Fibroblast of mammary gland (primary cell): ENCODE data around the gene GUCA1C.

Experiments
- DNase-seq: peaks from one replicate; pipeline ENCODE4 v3.0.0-alpha.2; 2010; ENCODE audit warnings: low read depth
- H3K4me3 ChIP-seq: 2 replicates; pipeline ENCODE4 v1.5.1; 2011; ENCODE audit warnings: low read depth, mild to moderate bottlenecking, low read length, moderate library complexity; ENCODE audit not compliant: control insufficient read depth
- TF ChIP-seq, protein P1 (sequence below): conservative IDR thresholded peaks from 2 replicates; pipeline ENCODE4 v1.5.1; 2011; ENCODE audit warnings: low read depth, low read length, inconsistent platforms; ENCODE audit not compliant: control insufficient read depth, insufficient read depth

The GUCA1C gene, protein sequence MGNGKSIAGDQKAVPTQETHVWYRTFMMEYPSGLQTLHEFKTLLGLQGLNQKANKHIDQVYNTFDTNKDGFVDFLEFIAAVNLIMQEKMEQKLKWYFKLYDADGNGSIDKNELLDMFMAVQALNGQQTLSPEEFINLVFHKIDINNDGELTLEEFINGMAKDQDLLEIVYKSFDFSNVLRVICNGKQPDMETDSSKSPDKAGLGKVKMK

DNA sequence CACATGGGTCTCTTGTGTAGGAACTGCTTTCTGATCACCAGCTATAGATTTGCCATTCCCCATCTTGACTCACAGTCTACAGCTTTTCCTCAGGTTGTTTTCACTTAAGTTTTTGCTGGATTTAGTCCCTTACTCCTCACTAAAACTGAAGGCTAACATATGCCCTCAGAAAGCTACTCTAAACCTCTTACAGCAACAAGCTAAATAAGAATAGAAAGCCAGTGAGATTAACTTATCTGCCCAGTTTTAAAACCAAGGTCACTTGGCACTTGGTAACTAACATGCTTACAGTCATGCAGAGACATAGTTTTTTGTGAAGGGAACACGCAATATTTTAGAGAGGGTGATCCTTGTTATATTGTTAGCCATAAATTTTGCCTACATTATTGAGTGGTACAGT is at the start of gene GUCA1C:
TSS of gene GUCA1C (minus strand) at position 180 of the 400 bp plus-strand sequence. CDS start at position 63, 117 bp downstream.
- no peak within 1 kb of the TSS for H3K4me3 ChIP-seq
- TF ChIP-seq, protein P1, sequence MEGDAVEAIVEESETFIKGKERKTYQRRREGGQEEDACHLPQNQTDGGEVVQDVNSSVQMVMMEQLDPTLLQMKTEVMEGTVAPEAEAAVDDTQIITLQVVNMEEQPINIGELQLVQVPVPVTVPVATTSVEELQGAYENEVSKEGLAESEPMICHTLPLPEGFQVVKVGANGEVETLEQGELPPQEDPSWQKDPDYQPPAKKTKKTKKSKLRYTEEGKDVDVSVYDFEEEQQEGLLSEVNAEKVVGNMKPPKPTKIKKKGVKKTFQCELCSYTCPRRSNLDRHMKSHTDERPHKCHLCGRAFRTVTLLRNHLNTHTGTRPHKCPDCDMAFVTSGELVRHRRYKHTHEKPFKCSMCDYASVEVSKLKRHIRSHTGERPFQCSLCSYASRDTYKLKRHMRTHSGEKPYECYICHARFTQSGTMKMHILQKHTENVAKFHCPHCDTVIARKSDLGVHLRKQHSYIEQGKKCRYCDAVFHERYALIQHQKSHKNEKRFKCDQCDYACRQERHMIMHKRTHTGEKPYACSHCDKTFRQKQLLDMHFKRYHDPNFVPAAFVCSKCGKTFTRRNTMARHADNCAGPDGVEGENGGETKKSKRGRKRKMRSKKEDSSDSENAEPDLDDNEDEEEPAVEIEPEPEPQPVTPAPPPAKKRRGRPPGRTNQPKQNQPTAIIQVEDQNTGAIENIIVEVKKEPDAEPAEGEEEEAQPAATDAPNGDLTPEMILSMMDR: no peak
- no peak for DNase-seq

DNA sequence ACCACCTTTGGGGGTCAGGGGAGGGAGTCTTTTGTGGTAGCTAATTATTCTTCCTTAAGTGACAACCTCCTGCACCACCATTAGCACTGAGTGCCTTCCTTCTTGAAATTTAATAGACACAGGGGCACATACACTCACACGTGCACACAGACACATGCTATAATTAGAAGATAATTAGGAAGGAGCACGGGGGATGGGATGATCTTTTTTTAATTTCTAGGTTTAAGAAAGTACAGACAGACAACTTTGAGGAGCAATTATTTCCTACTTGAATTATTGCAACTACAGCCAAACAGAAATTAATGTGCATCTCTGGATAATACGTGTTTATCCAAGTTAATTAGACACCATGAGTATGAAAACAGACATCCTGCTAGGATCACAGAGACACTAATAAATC is 44.8 kb upstream of the GUCA1C start:
- H3K4me3 ChIP-seq: no peak overlapping the region
- DNase-seq: no peak
- TF ChIP-seq, protein P1: no peak

DNA sequence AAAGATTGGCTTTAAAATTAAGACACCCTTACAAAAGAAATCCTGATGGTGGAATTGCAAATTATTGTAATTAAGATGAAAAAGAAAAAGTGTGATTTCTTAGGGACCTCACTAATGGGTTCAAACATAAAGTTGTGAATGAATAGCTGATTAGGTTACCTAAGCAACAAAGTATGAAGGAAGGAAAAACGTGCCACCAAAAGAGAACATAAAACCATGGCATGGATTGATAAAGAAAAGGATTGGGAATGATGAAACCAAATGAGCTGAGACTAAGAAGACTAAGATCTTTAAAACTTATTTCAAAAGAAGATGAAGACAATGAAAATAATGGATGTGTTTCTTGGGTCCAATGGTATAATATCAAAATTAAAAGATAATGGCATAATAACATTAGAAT is 32.2 kb upstream of the GUCA1C start:
- TF ChIP-seq, protein P1: no peak
- H3K4me3 ChIP-seq: no peak overlapping the region
- DNase-seq: no peak

- TF ChIP-seq, protein P1: no peak
- no peak for DNase-seq
- no peak overlapping the region for H3K4me3 ChIP-seq
These were observed 29.4 kb upstream of the GUCA1C start for GRCh38 chr3:108983051-108983450.

DNA sequence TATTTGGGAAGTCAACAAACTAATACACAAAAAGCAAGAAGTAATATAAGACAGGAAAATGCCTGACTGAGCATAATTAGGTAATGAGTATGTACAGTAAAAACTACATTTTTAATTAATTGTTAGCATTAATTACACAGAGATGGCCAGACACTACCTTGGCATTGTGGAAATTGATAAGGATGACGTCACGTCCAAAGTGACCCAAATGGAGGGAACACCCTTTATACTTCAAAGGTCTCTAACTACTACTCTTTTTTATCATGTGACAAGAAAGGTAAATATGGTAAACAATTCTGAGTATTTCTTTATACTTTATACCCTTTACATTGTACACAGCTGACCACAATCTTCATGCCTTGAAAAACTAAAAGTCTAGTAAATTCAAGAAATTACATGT is 22.4 kb upstream of the GUCA1C start:
- TF ChIP-seq, protein P1: no peak
- no peak overlapping the region for H3K4me3 ChIP-seq
- no peak for DNase-seq

DNA sequence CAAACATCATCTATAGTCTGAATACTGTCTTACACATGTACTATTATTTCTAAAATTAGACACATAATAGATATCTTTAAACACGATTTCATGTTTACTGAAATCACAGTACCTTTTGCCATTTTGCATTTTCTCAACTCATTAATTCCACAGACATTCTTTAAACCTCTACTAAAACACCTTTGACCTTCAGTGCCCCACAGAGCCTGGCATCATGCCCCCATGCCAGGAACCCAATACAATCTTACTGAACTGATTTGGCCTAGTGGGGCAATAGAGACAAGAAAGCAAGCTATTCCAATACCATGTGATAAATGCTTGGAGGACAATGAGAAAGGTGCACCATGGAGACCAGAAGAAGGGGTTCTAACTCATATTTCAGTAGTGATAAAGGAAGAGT is 19.3 kb upstream of the GUCA1C start:
- TF ChIP-seq, protein P1: no peak
- no peak overlapping the region for H3K4me3 ChIP-seq
- no peak for DNase-seq

- TF ChIP-seq, protein P1: no peak
- no peak for DNase-seq
- no peak overlapping the region for H3K4me3 ChIP-seq
These were observed 18.8 kb upstream of the GUCA1C start for GRCh38 chr3:108972482-108972881.
